ENCODE data around the gene DTHD1.

The DTHD1 gene

DNA sequence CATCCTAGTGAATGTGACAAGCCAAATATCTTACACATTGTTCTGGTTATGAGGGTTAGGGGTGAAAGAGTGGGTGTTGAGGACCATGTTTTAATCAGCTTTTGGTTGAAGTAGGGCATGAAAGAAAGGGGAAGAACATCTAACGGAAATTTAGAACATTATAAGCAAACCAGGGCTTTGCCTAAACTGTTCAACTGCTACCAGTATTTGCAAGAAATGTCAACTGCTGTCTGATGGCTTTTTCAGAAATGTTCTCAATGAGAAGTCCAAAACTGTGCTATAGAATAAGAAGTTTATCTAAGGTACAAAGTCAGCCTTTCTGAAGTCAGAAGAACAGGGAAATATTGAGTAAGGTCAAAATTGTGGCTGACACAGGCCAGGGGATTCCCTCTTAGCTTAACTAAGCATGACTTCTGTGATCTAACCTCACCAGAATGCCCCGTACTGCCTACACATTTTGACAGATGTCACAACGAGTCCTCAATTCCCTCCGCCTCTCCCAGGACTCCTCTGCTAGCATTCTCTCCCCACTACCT, 67.1 kb downstream of the DTHD1 start:
- TF ChIP-seq POLR2AphosphoS5 (IDR thresholded peaks at IDR 0.05; ENCODE audit: low read depth, low read length) (no peak), SIN3A (IDR thresholded peaks at IDR 0.05; ENCODE audit: borderline replicate concordance, insufficient read depth, low read length) (no peak), FOXP2 (optimal IDR thresholded peaks at IDR 0.05; ENCODE audit: borderline replicate concordance, extremely low read depth, extremely low read length, insufficient read depth) (no peak), TAF1 (IDR thresholded peaks at IDR 0.05; ENCODE audit: borderline replicate concordance, insufficient read depth, low read length) (no peak)
- TF ChIP-seq, protein P1, sequence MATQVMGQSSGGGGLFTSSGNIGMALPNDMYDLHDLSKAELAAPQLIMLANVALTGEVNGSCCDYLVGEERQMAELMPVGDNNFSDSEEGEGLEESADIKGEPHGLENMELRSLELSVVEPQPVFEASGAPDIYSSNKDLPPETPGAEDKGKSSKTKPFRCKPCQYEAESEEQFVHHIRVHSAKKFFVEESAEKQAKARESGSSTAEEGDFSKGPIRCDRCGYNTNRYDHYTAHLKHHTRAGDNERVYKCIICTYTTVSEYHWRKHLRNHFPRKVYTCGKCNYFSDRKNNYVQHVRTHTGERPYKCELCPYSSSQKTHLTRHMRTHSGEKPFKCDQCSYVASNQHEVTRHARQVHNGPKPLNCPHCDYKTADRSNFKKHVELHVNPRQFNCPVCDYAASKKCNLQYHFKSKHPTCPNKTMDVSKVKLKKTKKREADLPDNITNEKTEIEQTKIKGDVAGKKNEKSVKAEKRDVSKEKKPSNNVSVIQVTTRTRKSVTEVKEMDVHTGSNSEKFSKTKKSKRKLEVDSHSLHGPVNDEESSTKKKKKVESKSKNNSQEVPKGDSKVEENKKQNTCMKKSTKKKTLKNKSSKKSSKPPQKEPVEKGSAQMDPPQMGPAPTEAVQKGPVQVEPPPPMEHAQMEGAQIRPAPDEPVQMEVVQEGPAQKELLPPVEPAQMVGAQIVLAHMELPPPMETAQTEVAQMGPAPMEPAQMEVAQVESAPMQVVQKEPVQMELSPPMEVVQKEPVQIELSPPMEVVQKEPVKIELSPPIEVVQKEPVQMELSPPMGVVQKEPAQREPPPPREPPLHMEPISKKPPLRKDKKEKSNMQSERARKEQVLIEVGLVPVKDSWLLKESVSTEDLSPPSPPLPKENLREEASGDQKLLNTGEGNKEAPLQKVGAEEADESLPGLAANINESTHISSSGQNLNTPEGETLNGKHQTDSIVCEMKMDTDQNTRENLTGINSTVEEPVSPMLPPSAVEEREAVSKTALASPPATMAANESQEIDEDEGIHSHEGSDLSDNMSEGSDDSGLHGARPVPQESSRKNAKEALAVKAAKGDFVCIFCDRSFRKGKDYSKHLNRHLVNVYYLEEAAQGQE (IDR thresholded peaks at IDR 0.05; ENCODE audit: insufficient read depth in 1 of 2, low read depth in 2 of 2, low read length in 2 of 2) = no peak

- TF ChIP-seq SIN3A (IDR thresholded peaks at IDR 0.05; ENCODE audit: borderline replicate concordance, insufficient read depth, low read length) = no peak
- no peak for TF ChIP-seq FOXP2 (optimal IDR thresholded peaks at IDR 0.05; ENCODE audit: borderline replicate concordance, extremely low read depth, extremely low read length, insufficient read depth)
Measured at GRCh38 chr4:36349938-36350549, 68.6 kb downstream of the DTHD1 start.

GRCh38 chr4:36351082-36351666, 69.8 kb downstream of the DTHD1 start:
- TF ChIP-seq SIN3A (IDR thresholded peaks at IDR 0.05; ENCODE audit: borderline replicate concordance, insufficient read depth, low read length) = no peak
- TF ChIP-seq, protein P1 (IDR thresholded peaks at IDR 0.05; ENCODE audit: insufficient read depth in 1 of 2, low read depth in 2 of 2, low read length in 2 of 2) = no peak
- TF ChIP-seq TAF1 (IDR thresholded peaks at IDR 0.05; ENCODE audit: borderline replicate concordance, insufficient read depth, low read length) = no peak
- TF ChIP-seq FOXP2 (optimal IDR thresholded peaks at IDR 0.05; ENCODE audit: borderline replicate concordance, extremely low read depth, extremely low read length, insufficient read depth) = no peak

- TF ChIP-seq TAF1 (IDR thresholded peaks at IDR 0.05; ENCODE audit: borderline replicate concordance, insufficient read depth, low read length) (no peak), FOXP2 (optimal IDR thresholded peaks at IDR 0.05; ENCODE audit: borderline replicate concordance, extremely low read depth, extremely low read length, insufficient read depth) (no peak), SIN3A (IDR thresholded peaks at IDR 0.05; ENCODE audit: borderline replicate concordance, insufficient read depth, low read length) (no peak), POLR2AphosphoS5 (IDR thresholded peaks at IDR 0.05; ENCODE audit: low read depth, low read length) (no peak)
- TF ChIP-seq, protein P1 (IDR thresholded peaks at IDR 0.05; ENCODE audit: insufficient read depth in 1 of 2, low read depth in 2 of 2, low read length in 2 of 2) = no peak
Measured at GRCh38 chr4:36353998-36354397, 72.6 kb downstream of the DTHD1 start.

- TF ChIP-seq, protein P1 (IDR thresholded peaks at IDR 0.05; ENCODE audit: insufficient read depth in 1 of 2, low read depth in 2 of 2, low read length in 2 of 2) = no peak
- TF ChIP-seq FOXP2 (optimal IDR thresholded peaks at IDR 0.05; ENCODE audit: borderline replicate concordance, extremely low read depth, extremely low read length, insufficient read depth) (no peak), POLR2AphosphoS5 (IDR thresholded peaks at IDR 0.05; ENCODE audit: low read depth, low read length) (no peak), TAF1 (IDR thresholded peaks at IDR 0.05; ENCODE audit: borderline replicate concordance, insufficient read depth, low read length) (no peak), SIN3A (IDR thresholded peaks at IDR 0.05; ENCODE audit: borderline replicate concordance, insufficient read depth, low read length) (no peak)
Measured at GRCh38 chr4:36358173-36358572, 76.8 kb downstream of the DTHD1 start.

Measured in PFSK-1 (cell line).